ENCODE data around the gene OLFML3. TPM values are rescaled to one million over a fixed set of nuclear protein-coding genes. Genes with fewer than 3 reads are reported as not detected.

OLFML3 gene
- total and polyA plus RNA-seq, 2 of the 8 experiments (the other 6 are each of a cell fraction or from before 2014, with no cell fraction given), result 56.0 to 72.3 TPM

- CTCF ChIA-PET (ENCODE audit: partially characterized antibody), result interaction anchor here (1.1 to 4.5 kb wide), 4 partner anchors 10 to 1546 kb away, joined by 3 to 20 read pairs (median 4); partner anchors contain the start of genes AP4B1 and DCLRE1B
- Histone ChIP-seq H4K5ac (ENCODE audit: insufficient read length, low read depth, low read length) (no peak overlapping the region), H2BK12ac (ENCODE audit: low read depth, low read length) (no peak overlapping the region), H2BK120ac (replicated peaks; ENCODE audit: low read depth, low read length) (no peak overlapping the region), H4K20me1 (replicated peaks in 1 of 2; ENCODE audit: control insufficient read depth in 1 of 2, insufficient read depth in 2 of 2, low read length in 2 of 2) (peaks cover 0 to 7% of the 10 kb centered on the region in 2 experiments), H3K27me3 (replicated peaks in 1 of 4; ENCODE audit: control insufficient read depth in 3 of 4, extremely low read depth in 1 of 4, insufficient read depth in 3 of 4, low read length in 3 of 4) (no peaks in the 10 kb centered on the region), H2BK15ac (ENCODE audit: low read length) (no peak overlapping the region), H3K9ac (replicated peaks in 1 of 4; ENCODE audit: extremely low read depth in 1 of 4, low read depth in 3 of 4, low read length in 3 of 4) (no peak overlapping the region), H3K9me3 (ENCODE audit: insufficient read depth in 2 of 2, low read depth in 1 of 2, low read length in 1 of 2) (no peaks in the 10 kb centered on the region), H3K4me3 (ENCODE audit: extremely low read depth in 1 of 4, insufficient read depth in 2 of 4, low read depth in 3 of 4, low read length in 4 of 4) (peak overlapping the region in 2 of 4 experiments; percentile 91 to 99; a peak in 1 of 8 replicates), H3K4me1 (replicated peaks in 1 of 4; ENCODE audit: control insufficient read depth in 3 of 4, insufficient read depth in 4 of 4, low read length in 3 of 4) (peaks cover 0 to 4% (median under 1%) of the 10 kb centered on the region in 4 experiments; a peak in 4 of 7 replicates), H3K14ac (ENCODE audit: insufficient read length) (no peak overlapping the region), H3K79me2 (ENCODE audit: control insufficient read depth in 1 of 2, insufficient read depth in 2 of 2, low read length in 2 of 2) (peaks cover 19 to 65% of the 10 kb centered on the region in 2 experiments), H3K27ac (ENCODE audit: low read depth, low read length) (no peak overlapping the region), H4K91ac (replicated peaks; ENCODE audit: insufficient read length, low read length) (no peak overlapping the region), H3K18ac (ENCODE audit: extremely low read depth, low read length) (no peak overlapping the region), H2BK5ac (ENCODE audit: low read depth, low read length) (no peak overlapping the region), H2AK5ac (ENCODE audit: low read depth, low read length) (no peak overlapping the region), H3K36me3 (ENCODE audit: control insufficient read depth in 2 of 4, insufficient read depth in 4 of 4, low read length in 3 of 4) (no peaks in the 10 kb centered on the region), H2AFZ (ENCODE audit: low read length) (no peak overlapping the region), H3K79me1 (ENCODE audit: low read depth, low read length) (peaks cover 5% of the 10 kb centered on the region), H3K23me2 (ENCODE audit: low read depth, low read length) (peaks cover 12% of the 10 kb centered on the region), H3K56ac (replicated peaks; ENCODE audit: insufficient read length, low read depth, low read length) (no peak overlapping the region), H3K23ac (ENCODE audit: insufficient read length) (no peak overlapping the region), H3K4me2 (ENCODE audit: insufficient read depth in 1 of 2, low read depth in 2 of 2, low read length in 2 of 2) (peak overlapping the region; percentile 35 to 84; a peak in 1 of 4 replicates), H2BK20ac (ENCODE audit: low read length) (no peak overlapping the region), H4K8ac (ENCODE audit: extremely low read depth, insufficient read depth, low read length) (no peak overlapping the region), H3K4ac (replicated peaks; ENCODE audit: insufficient read length, low read depth, low read length) (no peak overlapping the region)
- 86% methylated on average over 3 of the region's 3 CpGs; no CpG with 5 or more reads in 1 of the 2 experiments for WGBS, 2 experiments (ENCODE audit: extremely low coverage in 1 of 2, insufficient coverage in 1 of 2, insufficient read length in 1 of 2, insufficient replicate concordance in 2 of 2, low coverage in 1 of 2, low lambda C conversion rate in 2 of 2, missing lambda C conversion rate in 1 of 2)
- POLR2A ChIA-PET (ENCODE audit: partially characterized antibody), result interaction anchor here (1.3 to 4.4 kb wide), 3 partner anchors 8 to 27 kb away, joined by 6 to 66 read pairs (median 15); partner anchors contain the start of genes AP4B1 and DCLRE1B
- no peak for DNase-seq (ENCODE audit: low read depth in 1 of 2, low spot score in 2 of 2)
- no peak for FAIRE-seq
- no peak for TF ChIP-seq HDAC2 (IDR thresholded peaks at IDR 0.05; ENCODE audit: borderline replicate concordance in 1 of 2, low read depth in 2 of 2, low read length in 2 of 2)
- no peak for TF ChIP-seq TCF12 (IDR thresholded peaks at IDR 0.05; ENCODE audit: low read depth, low read length)
- TF ChIP-seq SIX5 (IDR thresholded peaks at IDR 0.05; ENCODE audit: low read depth, low read length), result no peak
- no peak for TF ChIP-seq TBP (IDR thresholded peaks at IDR 0.05; ENCODE audit: low read depth, low read length)
- no peak for TF ChIP-seq SP2 (IDR thresholded peaks at IDR 0.05; ENCODE audit: low read length)
- TF ChIP-seq ATF2 (IDR thresholded peaks at IDR 0.05; ENCODE audit: low read length), result no peak
- TF ChIP-seq SIRT6 (IDR thresholded peaks at IDR 0.05; ENCODE audit: low read length), result no peak
- TF ChIP-seq KDM1A (IDR thresholded peaks at IDR 0.05; ENCODE audit: borderline replicate concordance, low read length), result no peak
- TF ChIP-seq CREB1 (IDR thresholded peaks at IDR 0.05), result no peak
- TF ChIP-seq FOSL1 (IDR thresholded peaks at IDR 0.05; ENCODE audit: insufficient read depth, low read depth, low read length), result no peak
- TF ChIP-seq MAFK (IDR thresholded peaks at IDR 0.05; ENCODE audit: low read depth, low read length), result no peak
Observed at GRCh38 chr1:113931451-113931851, 47.8 kb upstream of the OLFML3 start.

Measured in H1 (cell line).